Activated naive CD4-positive, alpha-beta T cell treated with anti-CD3 and anti-CD28 coated beads, Interleukin-2, amount 10 ng/mL, durations not matched to agents 7 days and 5 days (primary cell): ENCODE measurements around the gene CCDC136.

ENCODE experiments used
- CTCF ChIA-PET: fragments of 350-600 bp; sonication (Branson Sonifier 250); formaldehyde crosslinking; loops from one replicate; lab custom pipeline; 2021; ENCODE audit warnings: antibody characterized with exemption; lab: Charles Lee
- DNase-seq: peaks from one replicate; pipeline ENCODE4 v3.0.0-alpha.2; 2020
- H3K27ac Mint-ChIP-seq: one replicate; pipeline ENCODE4 v1.8.0; 2021; ENCODE audit warnings: mild to moderate bottlenecking, moderate library complexity, mixed read lengths
- H3K27me3 Mint-ChIP-seq: one replicate; pipeline ENCODE4 v1.8.0; 2021; ENCODE audit warnings: mild to moderate bottlenecking, mixed read lengths
- H3K36me3 Mint-ChIP-seq: one replicate; pipeline ENCODE4 v1.8.0; 2021; ENCODE audit warnings: mixed read lengths
- H3K4me1 Mint-ChIP-seq: one replicate; pipeline ENCODE4 v1.8.0; 2021; ENCODE audit warnings: mixed read lengths
- H3K4me3 Mint-ChIP-seq: one replicate; pipeline ENCODE4 v1.8.0; 2021; ENCODE audit warnings: mild to moderate bottlenecking, moderate library complexity, mixed read lengths
- H3K9me3 Mint-ChIP-seq: one replicate; pipeline ENCODE4 v1.8.0; 2021; ENCODE audit warnings: mixed read lengths

Gene CCDC136

DNA sequence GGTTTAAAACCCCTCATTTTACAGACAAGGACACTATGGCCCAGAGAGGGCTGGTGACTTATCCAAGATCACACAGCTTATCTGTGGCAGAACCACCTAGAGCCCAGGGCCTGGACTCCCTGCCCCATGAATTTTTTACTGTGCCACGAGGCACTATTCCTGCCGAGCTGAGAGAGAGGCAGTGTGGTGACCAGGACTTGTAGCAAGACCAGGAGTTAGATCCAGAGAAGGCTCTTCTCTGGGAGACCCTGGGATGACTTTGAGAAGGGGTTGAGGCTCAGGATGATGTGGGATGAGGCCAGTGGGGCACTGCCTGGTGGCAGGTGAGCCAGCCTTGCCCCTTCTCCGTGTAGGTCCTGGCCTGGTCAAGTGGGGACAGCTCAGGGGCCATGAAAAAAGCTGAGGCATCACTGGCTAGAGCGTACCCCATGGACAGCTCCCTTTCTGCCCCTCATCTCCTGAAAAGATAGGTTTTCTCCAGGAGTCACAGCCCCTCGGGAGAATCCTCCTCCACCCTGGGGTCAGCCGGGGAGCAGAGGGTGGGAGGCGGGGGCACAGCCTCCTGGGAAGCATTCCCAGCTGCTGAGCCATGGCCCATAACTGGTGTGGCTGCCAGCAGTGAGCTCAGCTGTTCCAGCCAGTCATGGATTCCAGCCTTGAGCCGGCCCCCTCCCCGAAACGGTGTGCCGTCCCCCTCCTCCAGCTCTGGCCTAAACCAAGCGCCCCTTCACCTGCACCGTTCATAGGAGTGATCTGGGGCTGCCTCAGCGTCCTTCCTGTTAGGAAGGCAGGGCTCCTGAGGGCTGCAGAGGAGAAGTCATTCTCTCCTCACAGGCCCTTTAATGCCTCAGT is 44.2 kb downstream of the CCDC136 start:
- no peaks in the 10 kb centered on the region for H3K36me3 Mint-ChIP-seq
- peaks cover 4% of the 10 kb centered on the region for H3K4me1 Mint-ChIP-seq
- no peak overlapping the region for H3K27ac Mint-ChIP-seq
- H3K4me3 Mint-ChIP-seq, result no peak overlapping the region
- H3K27me3 Mint-ChIP-seq, result peaks cover 36% of the 10 kb centered on the region
- no peaks in the 10 kb centered on the region for H3K9me3 Mint-ChIP-seq
- CTCF ChIA-PET, result interaction anchor here (0.9 to 1.1 kb wide), 2 partner anchors 8 to 9 kb away, joined by 3 read pairs; no protein-coding TSS in a partner anchor
- DNase-seq, result no peak

DNA sequence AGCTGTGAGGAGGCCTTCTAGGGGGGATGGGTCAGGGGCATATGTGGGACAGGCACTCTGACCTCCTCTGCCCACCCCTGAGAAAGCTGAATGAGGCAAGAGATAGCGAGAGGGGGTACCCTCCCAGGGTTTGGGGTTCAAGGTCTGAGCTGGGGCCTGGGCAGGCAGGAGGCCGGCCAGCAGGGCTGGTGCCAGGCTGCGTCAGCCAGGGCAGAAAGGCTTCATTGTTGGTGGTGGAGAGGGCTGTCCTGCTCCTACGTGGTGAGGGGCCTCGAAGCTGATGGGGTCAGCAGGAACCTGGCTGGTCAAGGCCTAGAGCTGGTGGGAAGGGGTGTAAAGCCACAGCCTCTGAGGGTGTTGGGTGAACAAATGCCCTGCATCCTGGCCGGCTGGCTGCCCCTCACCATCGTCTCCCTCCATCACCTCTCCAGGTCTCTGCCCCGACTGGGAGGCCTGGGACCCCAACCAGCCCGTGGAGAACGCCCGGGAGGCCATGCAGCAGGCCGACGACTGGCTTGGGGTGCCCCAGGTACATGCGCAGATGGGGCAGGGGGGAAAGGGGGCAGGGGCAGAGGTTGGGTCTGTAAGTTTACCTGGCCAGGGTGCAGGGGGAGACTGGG is 45.1 kb downstream of the CCDC136 start:
- peaks cover 28% of the 10 kb centered on the region for H3K27me3 Mint-ChIP-seq
- no peak overlapping the region for H3K27ac Mint-ChIP-seq
- H3K4me3 Mint-ChIP-seq, result no peak overlapping the region
- H3K9me3 Mint-ChIP-seq, result no peaks in the 10 kb centered on the region
- DNase-seq, result no peak
- CTCF ChIA-PET, result no interaction called here
- no peaks in the 10 kb centered on the region for H3K4me1 Mint-ChIP-seq
- no peaks in the 10 kb centered on the region for H3K36me3 Mint-ChIP-seq

DNA sequence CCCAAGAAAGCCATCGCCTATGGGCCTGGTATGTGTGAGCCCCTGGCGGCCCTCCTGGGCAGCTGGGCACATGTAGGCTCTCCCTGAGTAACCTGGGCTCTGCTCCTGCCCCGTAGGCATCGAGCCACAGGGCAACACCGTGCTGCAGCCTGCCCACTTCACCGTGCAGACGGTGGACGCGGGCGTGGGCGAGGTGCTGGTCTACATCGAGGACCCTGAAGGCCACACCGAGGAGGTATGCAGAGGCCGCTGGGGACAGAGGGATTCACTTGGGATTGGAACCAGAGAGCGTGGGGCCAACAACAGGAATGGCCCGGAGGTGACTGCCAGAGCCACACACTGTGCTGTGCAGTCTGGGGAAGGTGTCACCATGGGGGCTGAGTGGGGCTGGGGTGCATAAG is 45.8 kb downstream of the CCDC136 start:
- CTCF ChIA-PET, result no interaction called here
- Mint-ChIP-seq H3K4me1 (no peaks in the 10 kb centered on the region), H3K4me3 (no peak overlapping the region), H3K27me3 (peaks cover 21% of the 10 kb centered on the region), H3K36me3 (no peaks in the 10 kb centered on the region), H3K27ac (no peak overlapping the region), H3K9me3 (no peaks in the 10 kb centered on the region)
- DNase-seq, result no peak

DNA sequence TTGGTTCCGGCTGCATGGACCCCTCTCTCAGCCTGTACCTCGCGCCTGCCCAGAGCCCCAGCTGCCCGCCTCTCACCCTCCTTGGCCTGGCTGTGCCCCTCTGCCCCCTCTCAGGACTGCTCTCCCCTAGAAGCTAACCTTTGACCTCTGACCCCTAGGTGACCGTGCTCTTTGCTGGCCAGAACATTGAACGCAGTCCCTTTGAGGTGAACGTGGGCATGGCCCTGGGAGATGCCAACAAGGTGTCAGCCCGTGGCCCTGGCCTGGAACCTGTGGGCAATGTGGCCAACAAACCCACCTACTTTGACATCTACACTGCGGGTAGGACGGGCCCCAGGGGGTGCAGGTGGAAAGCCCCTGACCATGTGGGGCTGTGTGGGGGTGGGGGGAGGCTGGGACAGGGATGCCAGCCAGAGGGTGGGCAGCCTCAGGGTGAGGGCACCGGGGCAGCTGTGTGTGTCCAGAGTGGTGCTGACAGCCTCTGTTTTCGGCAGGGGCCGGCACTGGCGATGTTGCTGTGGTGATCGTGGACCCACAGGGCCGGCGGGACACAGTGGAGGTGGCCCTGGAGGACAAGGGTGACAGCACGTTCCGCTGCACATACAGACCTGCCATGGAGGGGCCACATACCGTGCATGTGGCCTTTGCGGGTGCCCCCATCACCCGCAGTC is 46.5 kb downstream of the CCDC136 start:
- Mint-ChIP-seq H3K27ac (no peak overlapping the region), H3K9me3 (no peaks in the 10 kb centered on the region), H3K4me1 (no peaks in the 10 kb centered on the region), H3K36me3 (no peaks in the 10 kb centered on the region), H3K4me3 (no peak overlapping the region), H3K27me3 (peaks cover 14% of the 10 kb centered on the region)
- no peak for DNase-seq
- CTCF ChIA-PET, result no interaction called here

DNA sequence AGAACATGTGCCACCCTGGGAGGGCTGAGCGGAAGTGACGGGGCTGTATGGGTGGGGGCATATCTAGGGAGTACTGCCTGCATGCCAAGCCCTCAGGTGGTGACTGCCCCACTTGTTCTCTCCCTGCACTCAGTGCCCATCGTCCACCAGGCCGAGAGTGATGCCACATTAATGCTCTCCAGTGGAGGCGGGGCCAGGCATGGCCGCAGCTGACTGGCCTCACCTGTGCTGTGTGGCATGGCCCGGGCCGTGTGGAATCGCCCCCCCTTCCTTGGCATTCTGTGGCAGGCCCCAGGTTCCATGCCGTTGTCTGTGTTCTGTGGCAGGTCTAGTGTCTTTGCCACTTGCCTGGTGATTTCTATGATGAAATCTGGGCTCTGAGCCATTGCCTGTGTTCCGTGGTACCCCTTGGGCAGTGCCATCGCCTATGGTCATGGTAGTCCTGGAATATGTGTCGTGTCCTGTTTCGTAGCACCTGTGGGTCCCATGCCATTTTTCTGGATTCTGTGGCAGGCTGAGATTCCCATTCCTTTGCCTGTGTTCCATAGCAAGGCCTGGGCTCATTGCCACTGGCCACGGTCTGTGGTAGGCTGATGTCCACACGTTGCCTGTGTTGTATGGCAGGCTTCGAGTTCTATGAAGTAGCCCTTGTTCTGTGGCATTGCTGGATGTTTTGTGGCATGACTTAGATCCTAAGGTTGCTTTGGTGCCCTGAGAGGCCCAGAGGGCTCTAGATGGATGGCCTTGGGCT is 47.4 kb downstream of the CCDC136 start:
- H3K27me3 Mint-ChIP-seq, result peaks cover 5% of the 10 kb centered on the region
- H3K36me3 Mint-ChIP-seq, result no peaks in the 10 kb centered on the region
- no peaks in the 10 kb centered on the region for H3K9me3 Mint-ChIP-seq
- no peak for DNase-seq
- no peak overlapping the region for H3K27ac Mint-ChIP-seq
- H3K4me3 Mint-ChIP-seq, result no peak overlapping the region
- no peaks in the 10 kb centered on the region for H3K4me1 Mint-ChIP-seq
- CTCF ChIA-PET, result interaction anchor here (3.1 to 4.9 kb wide), 3 partner anchors 41 to 47 kb away, joined by 8 to 36 read pairs (median 28); no protein-coding TSS in a partner anchor

DNA sequence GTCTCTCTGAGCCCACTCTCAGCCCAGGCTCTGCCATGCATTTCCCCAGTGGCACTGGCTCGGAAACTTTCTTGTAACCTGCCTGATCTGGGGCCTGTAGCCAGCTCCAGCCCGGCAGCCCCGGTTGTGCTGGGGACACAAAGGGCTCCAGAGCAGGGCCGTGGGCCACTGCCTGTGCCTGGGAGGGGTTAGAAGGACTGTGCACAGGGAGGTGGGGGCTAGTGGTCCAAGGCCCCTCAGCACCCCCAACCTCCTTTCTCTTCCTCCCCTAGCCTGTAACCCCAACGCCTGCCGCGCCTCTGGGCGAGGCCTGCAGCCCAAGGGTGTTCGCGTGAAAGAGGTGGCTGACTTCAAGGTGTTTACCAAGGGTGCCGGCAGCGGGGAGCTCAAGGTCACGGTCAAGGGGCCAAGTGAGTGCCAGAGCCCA is 48.0 kb downstream of the CCDC136 start:
- Mint-ChIP-seq H3K36me3 (no peaks in the 10 kb centered on the region), H3K9me3 (no peaks in the 10 kb centered on the region)

DNA sequence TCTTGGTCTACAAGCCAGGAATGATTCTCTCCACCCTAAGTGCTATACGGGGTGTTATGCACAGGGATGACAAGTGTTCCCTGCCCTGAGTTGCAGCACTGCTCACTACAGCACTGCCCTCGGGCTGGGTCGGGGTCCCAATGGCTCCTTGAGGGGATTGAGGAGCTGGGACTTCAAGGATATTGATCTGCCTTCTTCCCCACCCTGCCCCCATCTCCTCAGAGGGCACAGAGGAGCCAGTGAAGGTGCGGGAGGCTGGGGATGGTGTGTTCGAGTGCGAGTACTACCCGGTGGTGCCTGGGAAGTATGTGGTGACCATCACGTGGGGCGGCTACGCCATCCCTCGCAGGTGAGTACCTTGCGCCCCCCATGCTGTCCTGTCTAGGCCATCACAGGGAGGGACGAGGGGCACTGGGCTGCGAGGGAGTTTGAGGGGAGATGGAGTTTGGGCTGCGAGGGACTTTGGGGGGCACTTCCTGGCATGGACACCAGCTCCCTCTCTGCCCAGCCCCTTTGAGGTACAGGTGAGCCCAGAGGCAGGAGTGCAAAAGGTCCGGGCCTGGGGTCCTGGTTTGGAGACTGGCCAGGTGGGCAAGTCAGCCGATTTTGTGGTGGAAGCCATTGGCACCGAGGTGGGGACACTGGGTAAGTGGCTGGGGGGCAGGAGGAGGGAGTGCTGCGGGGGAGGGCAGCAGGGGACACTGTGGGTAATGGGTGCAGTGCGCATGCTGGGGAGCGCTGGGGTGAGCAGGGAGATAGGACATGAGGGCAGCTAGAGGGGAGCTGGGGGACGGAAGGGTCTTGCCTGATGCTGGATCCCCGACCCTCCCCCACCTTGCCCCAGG is 48.8 kb downstream of the CCDC136 start:
- H3K27ac Mint-ChIP-seq, result no peak overlapping the region
- H3K36me3 Mint-ChIP-seq, result no peaks in the 10 kb centered on the region
- CTCF ChIA-PET, result interaction anchor here (1.1 to 4.9 kb wide), 9 partner anchors 8 to 251 kb away, joined by 3 to 36 read pairs (median 5); no protein-coding TSS in a partner anchor

More for the DNA sequence above, 48.0 kb downstream of the CCDC136 start:
- Mint-ChIP-seq H3K4me3 (no peak overlapping the region), H3K27ac (no peak overlapping the region), H3K27me3 (peaks cover 4% of the 10 kb centered on the region), H3K4me1 (no peaks in the 10 kb centered on the region)
- CTCF ChIA-PET, result interaction anchor here (3.1 to 4.9 kb wide), 3 partner anchors 41 to 47 kb away, joined by 8 to 36 read pairs (median 28); no protein-coding TSS in a partner anchor
- DNase-seq, result no peak

DNA sequence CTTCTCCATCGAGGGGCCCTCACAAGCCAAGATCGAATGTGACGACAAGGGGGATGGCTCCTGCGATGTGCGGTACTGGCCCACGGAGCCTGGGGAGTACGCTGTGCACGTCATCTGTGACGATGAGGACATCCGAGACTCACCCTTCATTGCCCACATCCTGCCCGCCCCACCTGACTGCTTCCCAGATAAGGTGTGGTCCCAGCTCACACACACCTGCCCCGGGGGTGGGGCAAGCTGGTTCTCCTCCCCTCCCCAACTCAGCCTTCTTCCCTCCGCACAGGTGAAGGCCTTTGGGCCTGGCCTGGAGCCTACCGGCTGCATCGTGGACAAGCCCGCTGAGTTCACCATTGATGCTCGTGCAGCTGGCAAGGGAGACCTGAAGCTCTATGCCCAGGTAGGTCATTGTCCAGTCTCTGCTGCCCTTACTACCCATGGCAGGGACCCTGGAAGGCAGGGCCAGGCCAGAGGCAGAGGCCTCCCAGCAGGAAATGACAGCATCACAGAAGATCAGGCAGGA is 49.5 kb downstream of the CCDC136 start:
- H3K36me3 Mint-ChIP-seq, result no peaks in the 10 kb centered on the region
- H3K9me3 Mint-ChIP-seq, result no peaks in the 10 kb centered on the region
- no peak for DNase-seq
- no peak overlapping the region for H3K27ac Mint-ChIP-seq
- no peak overlapping the region for H3K4me3 Mint-ChIP-seq
- no peaks in the 10 kb centered on the region for H3K4me1 Mint-ChIP-seq
- CTCF ChIA-PET, result interaction anchor here (1.1 to 4.9 kb wide), 10 partner anchors 9 to 251 kb away, joined by 3 to 36 read pairs (median 6); no protein-coding TSS in a partner anchor
- H3K27me3 Mint-ChIP-seq, result no peaks in the 10 kb centered on the region

More for the DNA sequence above, 48.8 kb downstream of the CCDC136 start:
- H3K4me3 Mint-ChIP-seq, result no peak overlapping the region
- H3K27me3 Mint-ChIP-seq, result no peaks in the 10 kb centered on the region
- DNase-seq, result no peak
- no peaks in the 10 kb centered on the region for H3K4me1 Mint-ChIP-seq
- H3K9me3 Mint-ChIP-seq, result no peaks in the 10 kb centered on the region

DNA sequence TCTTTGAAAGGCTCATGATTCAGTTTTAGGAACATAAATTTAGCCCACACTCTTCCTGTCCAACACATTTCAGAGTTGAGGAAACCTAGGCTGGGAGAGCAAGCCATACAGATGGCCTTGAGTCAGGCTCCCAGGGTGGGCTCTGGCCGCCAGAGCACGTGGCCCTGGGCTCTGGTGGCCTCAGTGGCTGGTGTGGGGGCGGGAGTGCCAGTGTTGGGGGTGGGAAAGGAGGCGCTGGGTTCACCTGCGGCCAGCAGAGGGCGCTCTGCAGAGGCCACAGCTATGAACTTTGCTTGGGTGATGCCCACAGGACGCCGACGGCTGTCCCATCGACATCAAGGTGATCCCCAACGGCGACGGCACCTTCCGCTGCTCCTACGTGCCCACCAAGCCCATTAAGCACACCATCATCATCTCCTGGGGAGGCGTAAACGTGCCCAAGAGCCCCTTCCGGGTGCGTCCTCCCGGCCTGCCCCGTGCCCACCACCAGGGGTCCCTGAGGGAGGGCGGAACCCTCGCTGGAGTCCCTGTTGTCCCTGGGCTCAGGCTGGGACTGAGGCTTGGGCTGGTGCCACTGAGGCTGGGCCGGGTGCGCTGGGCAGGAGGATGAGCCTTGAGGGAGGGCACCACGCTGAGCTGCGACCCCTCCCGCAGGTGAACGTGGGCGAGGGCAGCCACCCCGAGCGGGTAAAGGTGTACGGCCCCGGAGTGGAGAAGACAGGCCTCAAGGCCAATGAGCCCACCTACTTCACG is 50.3 kb downstream of the CCDC136 start:
- no peak overlapping the region for H3K4me3 Mint-ChIP-seq
- no peaks in the 10 kb centered on the region for H3K27me3 Mint-ChIP-seq
- H3K4me1 Mint-ChIP-seq, result no peaks in the 10 kb centered on the region
- H3K9me3 Mint-ChIP-seq, result no peaks in the 10 kb centered on the region
- DNase-seq, result peak; percentile 69
- no peaks in the 10 kb centered on the region for H3K36me3 Mint-ChIP-seq
- CTCF ChIA-PET, result interaction anchor here (0.7 to 4.9 kb wide), 14 partner anchors 9 to 250 kb away, joined by 3 to 36 read pairs (median 4); partner anchors contain the start of genes ATP6V1F and CALU
- H3K27ac Mint-ChIP-seq, result no peak overlapping the region

DNA sequence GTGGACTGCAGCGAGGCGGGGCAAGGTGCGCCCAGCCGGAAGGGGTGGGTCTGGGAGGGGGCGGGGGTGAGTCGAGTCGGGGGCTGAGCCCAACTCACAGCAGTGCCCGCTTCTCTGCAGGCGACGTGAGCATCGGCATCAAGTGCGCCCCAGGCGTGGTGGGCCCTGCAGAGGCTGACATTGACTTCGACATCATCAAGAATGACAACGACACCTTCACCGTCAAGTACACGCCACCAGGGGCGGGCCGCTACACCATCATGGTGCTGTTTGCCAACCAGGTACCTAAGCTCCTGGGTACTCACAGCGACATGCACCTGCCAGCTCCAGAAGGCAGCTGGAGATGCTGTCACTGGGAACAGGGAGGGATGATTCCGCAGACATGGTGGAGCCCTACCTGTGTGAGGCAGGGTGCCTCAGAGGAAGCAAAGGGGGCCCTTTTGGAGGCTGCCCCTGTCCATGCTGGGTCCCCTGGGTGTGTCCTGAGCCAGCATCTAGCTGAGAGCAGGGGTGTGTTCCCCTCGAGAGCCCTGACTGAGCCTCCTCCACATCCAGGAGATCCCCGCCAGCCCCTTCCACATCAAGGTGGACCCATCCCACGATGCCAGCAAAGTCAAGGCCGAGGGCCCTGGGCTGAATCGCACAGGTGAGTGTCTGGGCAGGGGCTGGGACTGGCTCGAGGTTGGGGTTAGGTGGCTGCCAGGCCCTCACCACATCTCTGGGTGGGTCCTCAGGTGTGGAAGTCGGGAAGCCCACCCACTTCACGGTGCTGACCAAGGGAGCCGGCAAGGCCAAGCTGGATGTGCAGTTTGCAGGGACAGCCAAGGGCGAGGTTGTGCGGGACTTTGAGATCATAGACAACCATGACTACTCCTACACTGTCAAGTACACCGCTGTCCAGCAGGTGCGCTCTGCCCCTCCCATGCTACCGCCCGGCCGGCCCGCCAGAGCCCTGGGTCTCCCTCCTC is 51.2 kb downstream of the CCDC136 start:
- CTCF ChIA-PET, result interaction anchor here (0.9 to 4.9 kb wide), 12 partner anchors 9 to 249 kb away, joined by 3 to 36 read pairs (median 6); partner anchors contain the start of gene CALU
- no peak overlapping the region for H3K27ac Mint-ChIP-seq
- no peaks in the 10 kb centered on the region for H3K9me3 Mint-ChIP-seq
- H3K4me3 Mint-ChIP-seq, result no peak overlapping the region
- H3K27me3 Mint-ChIP-seq, result no peaks in the 10 kb centered on the region
- no peak for DNase-seq
- no peaks in the 10 kb centered on the region for H3K36me3 Mint-ChIP-seq
- no peaks in the 10 kb centered on the region for H3K4me1 Mint-ChIP-seq

DNA sequence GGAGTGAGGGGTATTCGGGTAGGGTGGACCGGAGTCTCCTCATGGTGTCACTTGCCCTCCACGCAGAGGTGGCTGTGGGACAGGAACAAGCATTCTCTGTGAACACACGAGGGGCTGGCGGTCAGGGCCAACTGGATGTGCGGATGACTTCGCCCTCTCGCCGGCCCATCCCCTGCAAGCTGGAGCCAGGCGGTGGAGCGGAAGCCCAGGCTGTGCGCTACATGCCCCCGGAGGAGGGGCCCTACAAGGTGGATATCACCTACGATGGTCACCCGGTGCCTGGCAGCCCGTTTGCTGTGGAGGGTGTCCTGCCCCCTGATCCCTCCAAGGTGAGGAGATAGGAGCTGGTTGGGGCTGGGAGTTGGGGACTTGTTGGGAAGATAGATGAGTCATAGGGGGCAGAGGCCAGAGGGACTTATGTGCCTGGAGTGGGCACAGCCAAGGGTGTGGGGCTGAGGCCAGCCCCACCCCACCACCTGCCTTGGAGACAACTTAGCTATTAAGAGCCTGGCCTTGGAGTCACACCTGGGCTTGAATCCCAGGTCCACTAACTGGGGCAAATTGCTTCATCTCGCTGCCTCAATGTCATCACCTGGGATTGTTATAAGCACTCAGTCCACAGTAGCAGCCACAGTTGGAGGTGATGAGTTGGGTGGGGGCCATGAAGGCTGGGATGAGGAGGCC is 52.3 kb downstream of the CCDC136 start:
- Mint-ChIP-seq H3K27me3 (no peaks in the 10 kb centered on the region), H3K4me3 (no peak overlapping the region), H3K27ac (no peak overlapping the region), H3K4me1 (no peaks in the 10 kb centered on the region), H3K9me3 (no peaks in the 10 kb centered on the region), H3K36me3 (no peaks in the 10 kb centered on the region)
- DNase-seq, result no peak
- CTCF ChIA-PET, result interaction anchor here (0.8 to 4.9 kb wide), 7 partner anchors 9 to 42 kb away, joined by 3 to 36 read pairs (median 7); no protein-coding TSS in a partner anchor
